ENCODE measurements around the gene KIF27.
A peak's percentile ranks its signal among the peaks of the same experiment; 100 is the strongest.
"Not testable (repeated sequence)": the region's sequence is repeated elsewhere in the genome, so short reads cannot be mapped to it uniquely, and the experiment has no call there.

KIF27 gene

GRCh38 chr9:83927591-83927990 lies 6.4 kb upstream of the KIF27 start:
- no peaks in the 10 kb centered on the region for H3K27me3 ChIP-seq (ENCODE audit: insufficient read depth, low read length)
- no peaks in the 10 kb centered on the region for H3K36me3 ChIP-seq (ENCODE audit: insufficient read depth, low read depth, low read length)
- H3K9ac ChIP-seq (ENCODE audit: low read depth, low read length), result no peak overlapping the region
- no peak overlapping the region for H3K4me3 ChIP-seq (ENCODE audit: low read length)
- no peak overlapping the region for H3K27ac ChIP-seq (ENCODE audit: low read length)
- no peaks in the 10 kb centered on the region for H3K4me1 ChIP-seq (ENCODE audit: insufficient read depth, low read length)
- H3K9me3 ChIP-seq (ENCODE audit: insufficient read depth, low read depth, low read length), result no peaks in the 10 kb centered on the region

- Histone ChIP-seq H3K4me3 (ENCODE audit: low read length) (peak overlapping the region; percentile 63), H3K4me1 (ENCODE audit: insufficient read depth, low read length) (peaks cover 2% of the 10 kb centered on the region; the same call in 1 of the 2 replicates), H3K27ac (ENCODE audit: low read length) (peak overlapping the region; percentile 0), H3K27me3 (ENCODE audit: insufficient read depth, low read length) (no peaks in the 10 kb centered on the region), H3K9me3 (ENCODE audit: insufficient read depth, low read depth, low read length) (no peaks in the 10 kb centered on the region), H3K36me3 (ENCODE audit: insufficient read depth, low read depth, low read length) (no peaks in the 10 kb centered on the region), H3K9ac (ENCODE audit: low read depth, low read length) (peak overlapping the region; percentile 75)
These were observed 734 bp downstream of the KIF27 start for GRCh38 chr9:83920469-83920926.

DNA sequence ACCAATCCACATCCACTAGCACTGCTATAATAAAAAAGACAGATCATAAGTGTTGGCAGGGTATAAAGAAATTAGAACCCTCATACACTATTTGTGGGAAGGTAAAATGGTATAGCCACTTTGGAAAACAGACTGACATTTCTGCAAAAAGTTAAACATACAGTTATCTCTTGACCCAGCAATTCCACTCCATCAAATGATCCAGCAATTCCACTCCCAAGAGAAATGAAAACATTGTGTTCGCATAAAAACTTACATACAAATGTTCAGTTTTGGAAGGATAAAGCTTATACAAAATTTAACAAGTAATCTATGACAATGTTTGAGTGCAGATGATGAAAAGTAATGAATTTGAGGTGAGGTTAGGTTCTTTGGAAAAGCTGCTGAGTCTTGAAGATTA lies 2.1 kb downstream of the KIF27 start:
- H3K27ac ChIP-seq (ENCODE audit: low read length), result no peak overlapping the region
- H3K36me3 ChIP-seq (ENCODE audit: insufficient read depth, low read depth, low read length), result no peaks in the 10 kb centered on the region
- no peaks in the 10 kb centered on the region for H3K9me3 ChIP-seq (ENCODE audit: insufficient read depth, low read depth, low read length)
- no peak overlapping the region for H3K9ac ChIP-seq (ENCODE audit: low read depth, low read length)
- peaks cover 2% of the 10 kb centered on the region; the same call in 1 of the 2 replicates for H3K4me1 ChIP-seq (ENCODE audit: insufficient read depth, low read length)
- H3K27me3 ChIP-seq (ENCODE audit: insufficient read depth, low read length), result no peaks in the 10 kb centered on the region
- H3K4me3 ChIP-seq (ENCODE audit: low read length), result no peak overlapping the region

- not testable (repeated sequence) for H3K4me1 ChIP-seq (ENCODE audit: insufficient read depth, low read length); H3K27ac ChIP-seq (ENCODE audit: low read length)
These were observed 9.0 kb downstream of the KIF27 start for GRCh38 chr9:83912194-83912593.

DNA sequence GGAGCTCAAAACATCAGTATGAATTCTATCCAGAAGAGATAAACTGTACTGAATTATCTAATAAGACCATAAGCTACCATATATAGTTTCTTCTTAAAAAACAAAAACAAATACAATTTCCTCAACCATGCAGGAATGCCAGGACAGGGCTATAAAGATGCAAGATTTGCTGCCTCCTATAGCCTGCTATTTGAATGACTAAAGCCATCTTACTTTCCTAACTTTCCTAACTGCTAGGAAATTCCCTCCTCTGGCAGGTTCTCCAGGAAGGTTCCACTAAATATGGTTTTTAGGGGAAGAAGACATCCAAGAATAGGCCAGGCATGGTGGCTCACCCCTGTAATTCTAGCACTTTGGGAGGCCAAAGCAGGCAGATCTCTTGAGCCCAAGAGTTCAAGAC lies 15.1 kb downstream of the KIF27 start:
- H3K27me3 ChIP-seq (ENCODE audit: insufficient read depth, low read length), result no peaks in the 10 kb centered on the region
- no peaks in the 10 kb centered on the region for H3K36me3 ChIP-seq (ENCODE audit: insufficient read depth, low read depth, low read length)
- H3K9ac ChIP-seq (ENCODE audit: low read depth, low read length), result no peak overlapping the region
- H3K4me1 ChIP-seq (ENCODE audit: insufficient read depth, low read length), result no peaks in the 10 kb centered on the region
- no peak overlapping the region for H3K27ac ChIP-seq (ENCODE audit: low read length)
- H3K9me3 ChIP-seq (ENCODE audit: insufficient read depth, low read depth, low read length), result no peaks in the 10 kb centered on the region
- no peak overlapping the region for H3K4me3 ChIP-seq (ENCODE audit: low read length)

More at GRCh38 chr9:83912194-83912593, 9.0 kb downstream of the KIF27 start:
- H3K27me3 ChIP-seq (ENCODE audit: insufficient read depth, low read length); H3K9me3 ChIP-seq (ENCODE audit: insufficient read depth, low read depth, low read length); H3K36me3 ChIP-seq (ENCODE audit: insufficient read depth, low read depth, low read length); H3K9ac ChIP-seq (ENCODE audit: low read depth, low read length); H3K4me3 ChIP-seq (ENCODE audit: low read length): not testable (repeated sequence)

DNA sequence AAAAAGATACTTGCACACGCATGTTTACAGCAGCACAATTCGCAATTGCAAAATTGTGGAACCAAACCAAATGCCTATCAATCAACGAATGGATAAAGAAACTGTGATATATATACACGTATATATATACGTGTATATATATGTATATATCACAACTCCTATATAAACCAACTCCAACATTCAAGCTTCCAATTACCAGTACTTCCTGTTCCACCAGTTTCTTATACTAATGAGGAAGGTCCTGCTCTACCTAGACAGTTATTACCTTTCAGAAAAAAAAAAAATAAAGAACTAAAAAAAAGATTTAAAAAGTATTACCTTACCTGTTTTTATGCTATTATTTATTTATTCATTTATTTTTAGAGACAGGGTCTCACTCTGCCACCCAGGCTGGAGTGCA lies 20.6 kb downstream of the KIF27 start:
- not testable (repeated sequence) for H3K27ac ChIP-seq (ENCODE audit: low read length); H3K9ac ChIP-seq (ENCODE audit: low read depth, low read length); H3K4me3 ChIP-seq (ENCODE audit: low read length); H3K9me3 ChIP-seq (ENCODE audit: insufficient read depth, low read depth, low read length); H3K36me3 ChIP-seq (ENCODE audit: insufficient read depth, low read depth, low read length); H3K4me1 ChIP-seq (ENCODE audit: insufficient read depth, low read length); H3K27me3 ChIP-seq (ENCODE audit: insufficient read depth, low read length)

DNA sequence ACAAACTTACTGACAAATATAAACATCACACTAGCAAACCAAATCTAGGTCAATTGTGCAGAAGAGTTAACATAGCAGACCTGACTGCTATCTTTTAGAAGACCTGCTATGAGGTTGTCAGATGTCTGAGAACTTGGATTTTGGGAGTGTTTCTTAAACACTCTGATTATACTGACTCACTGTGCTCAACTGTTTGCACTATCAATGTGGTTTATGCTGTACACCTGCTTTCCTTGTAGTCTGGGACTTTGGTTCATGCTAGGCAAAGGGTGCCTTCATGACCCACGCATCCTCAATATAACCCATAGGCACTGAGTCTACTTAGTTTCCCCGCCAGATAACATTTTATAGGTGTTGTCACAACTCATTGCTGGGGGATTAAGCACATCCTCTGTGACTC lies 26.9 kb downstream of the KIF27 start:
- not testable (repeated sequence) for H3K9me3 ChIP-seq (ENCODE audit: insufficient read depth, low read depth, low read length); H3K36me3 ChIP-seq (ENCODE audit: insufficient read depth, low read depth, low read length); H3K27me3 ChIP-seq (ENCODE audit: insufficient read depth, low read length); H3K4me3 ChIP-seq (ENCODE audit: low read length); H3K9ac ChIP-seq (ENCODE audit: low read depth, low read length); H3K4me1 ChIP-seq (ENCODE audit: insufficient read depth, low read length); H3K27ac ChIP-seq (ENCODE audit: low read length)

DNA sequence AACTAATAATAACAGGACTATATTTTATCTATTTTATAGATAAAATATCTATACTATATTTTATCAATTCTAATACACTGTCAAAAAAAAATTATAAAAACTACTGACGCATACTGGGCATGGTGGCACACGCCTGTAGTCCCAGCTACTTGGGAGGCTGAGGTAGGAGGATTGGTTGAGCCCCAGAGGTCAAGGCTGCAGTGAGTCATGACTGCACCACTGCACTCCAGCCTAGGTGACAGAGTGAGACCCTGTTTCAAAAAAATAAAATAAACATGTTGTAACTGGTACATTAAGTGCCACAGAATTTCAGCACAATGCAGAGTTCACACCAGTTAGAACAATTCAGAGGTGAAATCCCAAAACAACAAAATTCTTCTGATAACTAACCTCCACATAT lies 34.7 kb downstream of the KIF27 start:
- not testable (repeated sequence) for H3K27ac ChIP-seq (ENCODE audit: low read length); H3K36me3 ChIP-seq (ENCODE audit: insufficient read depth, low read depth, low read length); H3K4me3 ChIP-seq (ENCODE audit: low read length); H3K9me3 ChIP-seq (ENCODE audit: insufficient read depth, low read depth, low read length); H3K9ac ChIP-seq (ENCODE audit: low read depth, low read length); H3K27me3 ChIP-seq (ENCODE audit: insufficient read depth, low read length); H3K4me1 ChIP-seq (ENCODE audit: insufficient read depth, low read length)

DNA sequence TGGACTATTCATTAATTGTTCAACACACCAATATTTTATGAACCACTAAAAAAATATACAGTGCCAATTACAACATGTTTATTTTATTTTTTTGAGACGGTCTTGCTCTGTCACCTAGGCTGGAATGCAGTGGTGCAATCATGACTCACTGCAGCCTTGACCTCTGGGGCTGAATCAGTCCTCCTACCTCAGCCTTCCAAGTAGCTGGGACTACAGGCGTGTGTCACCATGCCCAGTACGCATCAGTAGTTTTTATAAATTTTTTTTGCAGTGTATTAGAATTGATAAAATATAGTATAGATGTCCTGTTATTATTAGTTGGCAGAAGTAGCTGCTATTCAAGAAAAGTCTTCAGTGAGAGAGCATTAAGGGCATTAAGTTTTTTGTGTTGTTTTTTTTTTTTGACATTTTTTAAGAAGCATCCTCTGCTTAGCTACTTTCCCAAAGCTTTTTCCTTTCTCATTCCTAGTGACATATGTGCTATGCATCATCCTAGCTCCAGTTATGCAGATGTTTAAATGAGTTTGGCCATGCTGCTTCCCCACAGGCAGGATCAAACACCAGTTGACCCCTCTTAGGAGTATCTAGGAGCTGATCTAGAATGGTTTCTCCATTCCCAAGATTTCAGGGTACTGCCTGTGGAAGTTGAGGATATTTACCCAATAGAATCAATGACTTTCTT lies 35.5 kb downstream of the KIF27 start:
- not testable (repeated sequence) for H3K27ac ChIP-seq (ENCODE audit: low read length)

GRCh38 chr9:83881687-83882408 lies 39.4 kb downstream of the KIF27 start:
- H3K4me1 ChIP-seq (ENCODE audit: insufficient read depth, low read length); H3K4me3 ChIP-seq (ENCODE audit: low read length); H3K27me3 ChIP-seq (ENCODE audit: insufficient read depth, low read length); H3K27ac ChIP-seq (ENCODE audit: low read length); H3K9me3 ChIP-seq (ENCODE audit: insufficient read depth, low read depth, low read length); H3K9ac ChIP-seq (ENCODE audit: low read depth, low read length); H3K36me3 ChIP-seq (ENCODE audit: insufficient read depth, low read depth, low read length): not testable (repeated sequence)

More for the DNA sequence above, 35.5 kb downstream of the KIF27 start:
- H3K27me3 ChIP-seq (ENCODE audit: insufficient read depth, low read length); H3K4me1 ChIP-seq (ENCODE audit: insufficient read depth, low read length); H3K36me3 ChIP-seq (ENCODE audit: insufficient read depth, low read depth, low read length); H3K9ac ChIP-seq (ENCODE audit: low read depth, low read length); H3K4me3 ChIP-seq (ENCODE audit: low read length); H3K9me3 ChIP-seq (ENCODE audit: insufficient read depth, low read depth, low read length): not testable (repeated sequence)

- H3K9ac ChIP-seq (ENCODE audit: low read depth, low read length); H3K36me3 ChIP-seq (ENCODE audit: insufficient read depth, low read depth, low read length); H3K4me1 ChIP-seq (ENCODE audit: insufficient read depth, low read length); H3K4me3 ChIP-seq (ENCODE audit: low read length); H3K27me3 ChIP-seq (ENCODE audit: insufficient read depth, low read length); H3K27ac ChIP-seq (ENCODE audit: low read length); H3K9me3 ChIP-seq (ENCODE audit: insufficient read depth, low read depth, low read length): not testable (repeated sequence)
These were observed 45.7 kb downstream of the KIF27 start for GRCh38 chr9:83875559-83875958.

- H3K9me3 ChIP-seq (ENCODE audit: insufficient read depth, low read depth, low read length); H3K4me3 ChIP-seq (ENCODE audit: low read length); H3K4me1 ChIP-seq (ENCODE audit: insufficient read depth, low read length); H3K36me3 ChIP-seq (ENCODE audit: insufficient read depth, low read depth, low read length); H3K27ac ChIP-seq (ENCODE audit: low read length); H3K27me3 ChIP-seq (ENCODE audit: insufficient read depth, low read length); H3K9ac ChIP-seq (ENCODE audit: low read depth, low read length): not testable (repeated sequence)
These were observed 71.3 kb downstream of the KIF27 start for GRCh38 chr9:83849895-83850294.
